Heart left ventricle (tissue), 13 donors: ENCODE data around the gene TGFBR3.

ENCODE experiments used
- CTCF ChIP-seq, 12 donors: fragments of 200-600 bp; sonication (generic) in 4 of 12; IDR thresholded peaks; one replicate each; pipeline versions ENCODE4 v1.5.0 to v1.8.0; 2018 to 2022; ENCODE audit warnings: antibody characterized with exemption in 12 of 12, mild to moderate bottlenecking in 5 of 12
- POLR2A ChIP-seq, 2 donors: fragments of 450-650 bp; IDR thresholded peaks; one replicate each; pipeline ENCODE4 v1.6.1; 2017; ENCODE audit warnings: antibody characterized with exemption in 2 of 2, mild to moderate bottlenecking in 2 of 2, moderate library complexity in 2 of 2
- donor health status: ischemic (EF 13 %, LVEDD 7.1; RV severe dilation, severe dysfunction).
- donor health status: DM: no; HTN: yes; CAD: no.
- donor health status: DM: no; HTN: no; CAD: no.
- donor health status: ischemic (EF 25% LVEDD 6.9; RV normal size, moderate dysfunction).
- donor health status: ischemic (EF 25% LVEDD 5.7; RV mildly dilated, moderate dysfunction).
- donor health status: ischemic (EF 35%, LVEDD 5.7; RV mildly dilated, moderate dysfunction).
- donor health status: nonischemic (EF 11% LVEDD 7.7; RV severe dilation, severe dysfunction).
- donor health status: DM: yes; HTN: yes; CAD: no.
- donor health status: PGD.
- donor health status: ischemic (EF 29% LVEDD 5.4; RV normal size, mild dysfunction).
- donor health status: nonischemic (EF 23%, LVEDD 6.1; RV moderate dilation, normal function).

- TF ChIP-seq CTCF (IDR thresholded peaks at IDR 0.05) (no peak), POLR2A (IDR thresholded peaks at IDR 0.05) (no peak)
Measured at GRCh38 chr1:91777196-91777595, 108.8 kb downstream of the TGFBR3 start.
